ENCODE data around the gene TESK1. TPM values are rescaled to one million over a fixed set of nuclear protein-coding genes. Genes with fewer than 3 reads are reported as not detected.
A peak's percentile ranks its signal among the peaks of the same experiment; 100 is the strongest.

Gene TESK1
- total and polyA plus RNA-seq, 2 donors (not counting 1 experiment from before 2014, with no cell fraction given) = 43.8 to 94.1 TPM

GRCh38 chr9:35649431-35650340, 44.6 kb downstream of the TESK1 start:
- peak overlapping the region; percentile 97 for H3K27ac Mint-ChIP-seq
- ChIA-PET CTCF (interaction anchor here (0.9 to 15.0 kb wide), 10 partner anchors 9 to 82 kb away, joined by 3 to 357 read pairs (median 6); partner anchors contain the start of genes ARHGEF39, CCDC107, CD72 and CREB3), POLR2A (interaction anchor here (1.2 to 9.7 kb wide), 3 partner anchors 8 to 32 kb away, joined by 3 to 114 read pairs (median 62); partner anchors contain the start of genes CCDC107, CD72 and RMRP)
- intact Hi-C loops (cut with micrococcal nuclease) = no loop called here
- H3K9me3 Mint-ChIP-seq (ENCODE audit: insufficient read depth) = no peaks in the 10 kb centered on the region
- peak; percentile 54 for DNase-seq
- H3K27me3 ChIP-seq (replicated peaks in 1 of 4; ENCODE audit: control extremely low read depth in 1 of 4, control insufficient read depth in 3 of 4, insufficient read depth in 4 of 4, low read length in 3 of 4) = no peaks in the 10 kb centered on the region
- no peaks in the 10 kb centered on the region for H3K9me3 ChIP-seq (ENCODE audit: control extremely low read depth in 1 of 3, control insufficient read depth in 2 of 3, insufficient read depth in 1 of 3, low read length in 2 of 3)
- H4K20me1 ChIP-seq (ENCODE audit: control insufficient read depth, insufficient read depth, low read length, poor library complexity, severe bottlenecking) = no peaks in the 10 kb centered on the region
- H3K79me2 ChIP-seq (ENCODE audit: control insufficient read depth, insufficient read depth, low read length) = peaks cover 23% of the 10 kb centered on the region
- H3K27me3 Mint-ChIP-seq = no peaks in the 10 kb centered on the region
- H3K4me1 Mint-ChIP-seq = peaks cover 67% of the 10 kb centered on the region
- peak overlapping the region; percentile 38 to 75 (median 65) for H3K4me3 ChIP-seq (ENCODE audit: control extremely low read depth in 1 of 5, extremely low read depth in 1 of 5, insufficient read depth in 1 of 5, low read depth in 2 of 5, low read length in 4 of 5)
- ATAC-seq (ENCODE audit: low read depth) = no peak
- 49% methylated on average over 24 of the region's 26 CpGs for WGBS (ENCODE audit: insufficient coverage)
- peak overlapping the region; percentile 70 for H3K9ac ChIP-seq (ENCODE audit: low read length)
- H3K36me3 ChIP-seq (replicated peaks in 1 of 2; ENCODE audit: control extremely low read depth in 1 of 2, control insufficient read depth in 1 of 2, extremely low read depth in 1 of 2, insufficient read depth in 2 of 2, low read length in 1 of 2) = peaks cover 0 to 5% of the 10 kb centered on the region in 2 experiments
- H3K4me2 ChIP-seq (replicated peaks; ENCODE audit: low read depth, low read length, poor library complexity, severe bottlenecking) = peak overlapping the region; percentile 93
- H3K27ac ChIP-seq (ENCODE audit: low read length in 2 of 2) = peak overlapping the region; percentile 67 to 95
- peak overlapping the region; percentile 68 for H2AFZ ChIP-seq (ENCODE audit: insufficient read depth, low read depth, low read length, poor library complexity, severe bottlenecking)
- H3K4me3 Mint-ChIP-seq = peak overlapping the region; percentile 97
- TF ChIP-seq, protein P1, sequence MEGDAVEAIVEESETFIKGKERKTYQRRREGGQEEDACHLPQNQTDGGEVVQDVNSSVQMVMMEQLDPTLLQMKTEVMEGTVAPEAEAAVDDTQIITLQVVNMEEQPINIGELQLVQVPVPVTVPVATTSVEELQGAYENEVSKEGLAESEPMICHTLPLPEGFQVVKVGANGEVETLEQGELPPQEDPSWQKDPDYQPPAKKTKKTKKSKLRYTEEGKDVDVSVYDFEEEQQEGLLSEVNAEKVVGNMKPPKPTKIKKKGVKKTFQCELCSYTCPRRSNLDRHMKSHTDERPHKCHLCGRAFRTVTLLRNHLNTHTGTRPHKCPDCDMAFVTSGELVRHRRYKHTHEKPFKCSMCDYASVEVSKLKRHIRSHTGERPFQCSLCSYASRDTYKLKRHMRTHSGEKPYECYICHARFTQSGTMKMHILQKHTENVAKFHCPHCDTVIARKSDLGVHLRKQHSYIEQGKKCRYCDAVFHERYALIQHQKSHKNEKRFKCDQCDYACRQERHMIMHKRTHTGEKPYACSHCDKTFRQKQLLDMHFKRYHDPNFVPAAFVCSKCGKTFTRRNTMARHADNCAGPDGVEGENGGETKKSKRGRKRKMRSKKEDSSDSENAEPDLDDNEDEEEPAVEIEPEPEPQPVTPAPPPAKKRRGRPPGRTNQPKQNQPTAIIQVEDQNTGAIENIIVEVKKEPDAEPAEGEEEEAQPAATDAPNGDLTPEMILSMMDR (IDR thresholded peaks at IDR 0.05) = no peak
- no peak for TF ChIP-seq EZH2 (IDR thresholded peaks at IDR 0.05; ENCODE audit: borderline replicate concordance, insufficient read depth, low read depth, low read length, poor library complexity, severe bottlenecking)
- peaks cover 54 to 69% of the 10 kb centered on the region in 2 donors for H3K4me1 ChIP-seq (ENCODE audit: control insufficient read depth in 2 of 2, insufficient read depth in 2 of 2, low read length in 2 of 2)

Data from B cell (primary cell).